WTC11 (cell line): ENCODE data around the gene FBXO4.

ENCODE experiments used
- CTCF ChIP-seq: fragments of 200-600 bp; IDR thresholded peaks from 2 replicates; pipeline ENCODE4 v1.8.0; 2022; ENCODE audit warnings: antibody characterized with exemption
- E2F5 ChIP-seq: sonication (generic); formaldehyde crosslinking; IDR thresholded peaks from 2 replicates; pipeline ENCODE4 v1.8.1; 2022; ENCODE audit warnings: mild to moderate bottlenecking, moderate library complexity, missing genetic modification reagents
- ELF4 ChIP-seq: sonication (generic); formaldehyde crosslinking; IDR thresholded peaks from 2 replicates; pipeline ENCODE4 v1.8.1; 2022; ENCODE audit warnings: low read depth, mild to moderate bottlenecking, moderate library complexity, missing genetic modification reagents
- NFYB ChIP-seq: sonication (generic); formaldehyde crosslinking; conservative IDR thresholded peaks from 2 replicates; pipeline ENCODE4 v1.8.0; 2022; ENCODE audit warnings: low read depth, missing genetic modification reagents
- NR3C1 ChIP-seq: sonication (generic); formaldehyde crosslinking; conservative IDR thresholded peaks from 2 replicates; pipeline ENCODE4 v1.8.1; 2023; ENCODE audit warnings: low read depth, mild to moderate bottlenecking, missing genetic modification reagents
- TEAD4 ChIP-seq: sonication (generic); formaldehyde crosslinking; IDR thresholded peaks from 2 replicates; pipeline ENCODE4 v1.8.0; 2022; ENCODE audit warnings: mild to moderate bottlenecking, missing genetic modification reagents
- ZNF317 ChIP-seq: sonication (generic); formaldehyde crosslinking; IDR thresholded peaks from 2 replicates; pipeline ENCODE4 v1.8.1; 2023; ENCODE audit warnings: low read depth, mild to moderate bottlenecking, moderate library complexity, missing genetic modification reagents, borderline replicate concordance
- TF ChIP-seq, protein P1 (sequence below): sonication (generic); formaldehyde crosslinking; IDR thresholded peaks from 2 replicates; pipeline ENCODE4 v1.8.1; 2022; ENCODE audit warnings: low read depth, missing genetic modification reagents, borderline replicate concordance
- TF ChIP-seq, protein P2 (sequence below): sonication (generic); formaldehyde crosslinking; IDR thresholded peaks from 2 replicates; pipeline ENCODE4 v1.8.1; 2023; ENCODE audit warnings: mild to moderate bottlenecking, moderate library complexity, missing genetic modification reagents
- TF ChIP-seq, protein P3 (sequence below): sonication (generic); formaldehyde crosslinking; IDR thresholded peaks from 2 replicates; pipeline ENCODE4 v1.8.1; 2022; ENCODE audit warnings: missing genetic modification reagents, borderline replicate concordance

- TF ChIP-seq CTCF: no peak
- TF ChIP-seq, protein P1, sequence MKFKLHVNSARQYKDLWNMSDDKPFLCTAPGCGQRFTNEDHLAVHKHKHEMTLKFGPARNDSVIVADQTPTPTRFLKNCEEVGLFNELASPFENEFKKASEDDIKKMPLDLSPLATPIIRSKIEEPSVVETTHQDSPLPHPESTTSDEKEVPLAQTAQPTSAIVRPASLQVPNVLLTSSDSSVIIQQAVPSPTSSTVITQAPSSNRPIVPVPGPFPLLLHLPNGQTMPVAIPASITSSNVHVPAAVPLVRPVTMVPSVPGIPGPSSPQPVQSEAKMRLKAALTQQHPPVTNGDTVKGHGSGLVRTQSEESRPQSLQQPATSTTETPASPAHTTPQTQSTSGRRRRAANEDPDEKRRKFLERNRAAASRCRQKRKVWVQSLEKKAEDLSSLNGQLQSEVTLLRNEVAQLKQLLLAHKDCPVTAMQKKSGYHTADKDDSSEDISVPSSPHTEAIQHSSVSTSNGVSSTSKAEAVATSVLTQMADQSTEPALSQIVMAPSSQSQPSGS (CRISPR knock-in tag): no peak
- no peak for TF ChIP-seq E2F5
- TF ChIP-seq, protein P2, sequence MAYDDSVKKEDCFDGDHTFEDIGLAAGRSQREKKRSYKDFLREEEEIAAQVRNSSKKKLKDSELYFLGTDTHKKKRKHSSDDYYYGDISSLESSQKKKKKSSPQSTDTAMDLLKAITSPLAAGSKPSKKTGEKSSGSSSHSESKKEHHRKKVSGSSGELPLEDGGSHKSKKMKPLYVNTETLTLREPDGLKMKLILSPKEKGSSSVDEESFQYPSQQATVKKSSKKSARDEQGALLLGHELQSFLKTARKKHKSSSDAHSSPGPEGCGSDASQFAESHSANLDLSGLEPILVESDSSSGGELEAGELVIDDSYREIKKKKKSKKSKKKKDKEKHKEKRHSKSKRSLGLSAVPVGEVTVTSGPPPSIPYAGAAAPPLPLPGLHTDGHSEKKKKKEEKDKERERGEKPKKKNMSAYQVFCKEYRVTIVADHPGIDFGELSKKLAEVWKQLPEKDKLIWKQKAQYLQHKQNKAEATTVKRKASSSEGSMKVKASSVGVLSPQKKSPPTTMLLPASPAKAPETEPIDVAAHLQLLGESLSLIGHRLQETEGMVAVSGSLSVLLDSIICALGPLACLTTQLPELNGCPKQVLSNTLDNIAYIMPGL (CRISPR knock-in tag): no peak
- no peak for TF ChIP-seq ELF4
- TF ChIP-seq TEAD4 (CRISPR knock-in tag): no peak
- no peak for TF ChIP-seq NR3C1
- no peak for TF ChIP-seq NFYB (CRISPR knock-in tag)
- TF ChIP-seq, protein P3, sequence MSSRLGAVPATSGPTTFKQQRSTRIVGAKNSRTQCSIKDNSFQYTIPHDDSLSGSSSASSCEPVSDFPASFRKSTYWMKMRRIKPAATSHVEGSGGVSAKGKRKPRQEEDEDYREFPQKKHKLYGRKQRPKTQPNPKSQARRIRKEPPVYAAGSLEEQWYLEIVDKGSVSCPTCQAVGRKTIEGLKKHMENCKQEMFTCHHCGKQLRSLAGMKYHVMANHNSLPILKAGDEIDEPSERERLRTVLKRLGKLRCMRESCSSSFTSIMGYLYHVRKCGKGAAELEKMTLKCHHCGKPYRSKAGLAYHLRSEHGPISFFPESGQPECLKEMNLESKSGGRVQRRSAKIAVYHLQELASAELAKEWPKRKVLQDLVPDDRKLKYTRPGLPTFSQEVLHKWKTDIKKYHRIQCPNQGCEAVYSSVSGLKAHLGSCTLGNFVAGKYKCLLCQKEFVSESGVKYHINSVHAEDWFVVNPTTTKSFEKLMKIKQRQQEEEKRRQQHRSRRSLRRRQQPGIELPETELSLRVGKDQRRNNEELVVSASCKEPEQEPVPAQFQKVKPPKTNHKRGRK (CRISPR knock-in tag): no peak
- no peak for TF ChIP-seq ZNF317
These were observed 3.2 kb upstream of the FBXO4 start for GRCh38 chr5:41921874-41922273.
